Measurements from ENCODE around the gene ZNF490.

Gene ZNF490

GRCh38 chr19:12639901-12640613, 29.4 kb upstream of the ZNF490 start:
- in situ Hi-C loops (cut with MboI; ENCODE audit: low pct_unique_long_range_greater_than_20kb, low sequenced_read_pairs, unreplicated experiment): no loop called here
- TF ChIP-seq, protein P1, sequence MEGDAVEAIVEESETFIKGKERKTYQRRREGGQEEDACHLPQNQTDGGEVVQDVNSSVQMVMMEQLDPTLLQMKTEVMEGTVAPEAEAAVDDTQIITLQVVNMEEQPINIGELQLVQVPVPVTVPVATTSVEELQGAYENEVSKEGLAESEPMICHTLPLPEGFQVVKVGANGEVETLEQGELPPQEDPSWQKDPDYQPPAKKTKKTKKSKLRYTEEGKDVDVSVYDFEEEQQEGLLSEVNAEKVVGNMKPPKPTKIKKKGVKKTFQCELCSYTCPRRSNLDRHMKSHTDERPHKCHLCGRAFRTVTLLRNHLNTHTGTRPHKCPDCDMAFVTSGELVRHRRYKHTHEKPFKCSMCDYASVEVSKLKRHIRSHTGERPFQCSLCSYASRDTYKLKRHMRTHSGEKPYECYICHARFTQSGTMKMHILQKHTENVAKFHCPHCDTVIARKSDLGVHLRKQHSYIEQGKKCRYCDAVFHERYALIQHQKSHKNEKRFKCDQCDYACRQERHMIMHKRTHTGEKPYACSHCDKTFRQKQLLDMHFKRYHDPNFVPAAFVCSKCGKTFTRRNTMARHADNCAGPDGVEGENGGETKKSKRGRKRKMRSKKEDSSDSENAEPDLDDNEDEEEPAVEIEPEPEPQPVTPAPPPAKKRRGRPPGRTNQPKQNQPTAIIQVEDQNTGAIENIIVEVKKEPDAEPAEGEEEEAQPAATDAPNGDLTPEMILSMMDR (IDR thresholded peaks at IDR 0.05; ENCODE audit: extremely low read depth, insufficient read depth, missing control alignments): peak; percentile 93
- peak; percentile 91 for DNase-seq (ENCODE audit: low spot score)

- in situ Hi-C loops (cut with MboI; ENCODE audit: low pct_unique_long_range_greater_than_20kb, low sequenced_read_pairs, unreplicated experiment): no loop called here
- TF ChIP-seq, protein P1 (IDR thresholded peaks at IDR 0.05; ENCODE audit: extremely low read depth, insufficient read depth, missing control alignments): no peak
- no peak for DNase-seq (ENCODE audit: low spot score)
Measured at GRCh38 chr19:12638611-12639182, 28.1 kb upstream of the ZNF490 start.

- TF ChIP-seq, protein P1 (IDR thresholded peaks at IDR 0.05; ENCODE audit: extremely low read depth, insufficient read depth, missing control alignments): no peak
- no peak for DNase-seq (ENCODE audit: low spot score)
Measured at GRCh38 chr19:12636631-12637030, 26.0 kb upstream of the ZNF490 start.

DNA sequence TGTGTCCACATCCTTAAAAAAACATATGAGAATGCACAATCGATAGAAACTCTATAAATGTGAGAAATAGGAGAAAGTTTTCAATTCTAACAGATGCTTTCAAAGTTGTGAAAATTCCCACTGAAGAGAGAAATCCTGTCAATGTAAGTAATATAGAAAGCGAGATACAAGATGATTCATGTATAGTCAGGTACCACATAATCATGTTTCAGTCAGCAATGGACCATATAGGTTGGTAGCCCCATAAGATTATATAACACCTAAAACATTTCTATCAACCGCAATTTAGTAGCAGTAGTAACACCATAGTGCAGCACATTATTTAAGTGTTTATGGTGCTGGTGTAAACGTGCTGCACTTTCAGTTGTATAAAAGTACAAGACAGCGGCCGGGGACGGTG, 18.6 kb upstream of the ZNF490 start:
- TF ChIP-seq, protein P1 (IDR thresholded peaks at IDR 0.05; ENCODE audit: extremely low read depth, insufficient read depth, missing control alignments): no peak
- DNase-seq (ENCODE audit: low spot score): no peak
- in situ Hi-C loops (cut with MboI; ENCODE audit: low pct_unique_long_range_greater_than_20kb, low sequenced_read_pairs, unreplicated experiment): no loop called here

More at GRCh38 chr19:12636631-12637030, 26.0 kb upstream of the ZNF490 start:
- in situ Hi-C loops (cut with MboI; ENCODE audit: low pct_unique_long_range_greater_than_20kb, low sequenced_read_pairs, unreplicated experiment): no loop called here

DNA sequence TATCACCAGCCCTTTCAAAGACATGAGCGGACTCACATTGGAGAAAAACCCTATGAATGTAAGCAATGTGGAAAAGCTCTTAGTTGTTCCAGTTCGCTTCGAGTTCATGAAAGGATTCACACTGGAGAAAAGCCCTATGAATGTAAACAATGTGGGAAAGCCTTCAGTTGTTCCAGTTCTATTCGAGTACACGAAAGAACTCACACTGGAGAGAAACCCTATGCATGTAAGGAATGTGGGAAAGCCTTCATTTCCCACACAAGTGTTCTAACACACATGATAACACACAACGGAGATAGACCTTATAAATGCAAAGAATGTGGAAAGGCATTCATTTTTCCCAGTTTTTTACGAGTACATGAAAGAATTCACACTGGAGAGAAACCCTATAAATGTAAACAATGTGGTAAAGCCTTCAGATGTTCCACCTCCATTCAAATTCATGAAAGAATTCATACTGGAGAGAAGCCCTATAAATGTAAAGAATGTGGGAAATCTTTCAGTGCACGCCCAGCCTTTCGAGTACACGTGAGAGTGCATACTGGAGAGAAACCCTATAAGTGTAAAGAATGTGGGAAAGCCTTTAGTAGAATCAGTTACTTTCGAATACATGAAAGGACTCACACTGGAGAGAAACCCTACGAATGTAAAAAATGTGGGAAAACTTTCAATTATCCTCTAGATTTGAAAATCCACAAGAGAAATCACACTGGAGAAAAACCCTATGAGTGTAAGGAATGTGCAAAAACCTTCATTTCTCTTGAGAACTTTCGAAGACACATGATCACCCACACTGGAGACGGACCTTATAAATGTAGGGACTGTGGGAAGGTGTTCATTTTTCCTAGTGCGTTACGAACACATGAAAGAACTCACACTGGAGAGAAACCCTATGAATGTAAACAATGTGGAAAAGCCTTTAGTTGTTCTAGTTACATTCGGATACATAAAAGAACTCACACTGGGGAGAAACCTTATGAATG, 17.7 kb upstream of the ZNF490 start:
- TF ChIP-seq, protein P1 (IDR thresholded peaks at IDR 0.05; ENCODE audit: extremely low read depth, insufficient read depth, missing control alignments): no peak
- in situ Hi-C loops (cut with MboI; ENCODE audit: low pct_unique_long_range_greater_than_20kb, low sequenced_read_pairs, unreplicated experiment): no loop called here
- DNase-seq (ENCODE audit: low spot score): no peak

- no peak for DNase-seq (ENCODE audit: low spot score)
- in situ Hi-C loops (cut with MboI; ENCODE audit: low pct_unique_long_range_greater_than_20kb, low sequenced_read_pairs, unreplicated experiment): no loop called here
- TF ChIP-seq, protein P1 (IDR thresholded peaks at IDR 0.05; ENCODE audit: extremely low read depth, insufficient read depth, missing control alignments): no peak
Measured at GRCh38 chr19:12626958-12627357, 16.3 kb upstream of the ZNF490 start.

Measured in GM13977 (cell line).